AG04450 (cell line): ENCODE measurements around the gene ADCY5. TPM values are rescaled to one million over a fixed set of nuclear protein-coding genes. Genes with fewer than 3 reads are reported as not detected.

Source experiments
- CTCF ChIA-PET: fragments of 300-600, 350-600 bp; formaldehyde crosslinking; extraction: SDS; loops from one replicate; lab custom pipeline; 2022; ENCODE audit warnings: antibody characterized with exemption, inconsistent platforms; lab: Charles Lee
- POLR2A ChIA-PET: fragments of 350-600 bp; formaldehyde crosslinking; extraction: SDS; loops from one replicate; lab custom pipeline; 2021; ENCODE audit warnings: antibody characterized with exemption, inconsistent platforms; lab: Yijun Ruan, JAX
- DNase-seq: peaks from one replicate; pipeline ENCODE4 v3.0.0-alpha.2; 2011; ENCODE audit warnings: low read depth, low spot score
- H3K27ac ChIP-seq: one replicate; pipeline ENCODE4 v1.5.1; 2012; ENCODE audit warnings: low read depth, low read length, control low read depth
- H3K27me3 ChIP-seq: one replicate; pipeline ENCODE4 v1.6.0; 2012; ENCODE audit warnings: low read length; ENCODE audit not compliant: control insufficient read depth, insufficient read depth
- H3K4me3 ChIP-seq: 2 replicates; pipeline ENCODE4 v1.5.1; 2011; ENCODE audit warnings: mild to moderate bottlenecking, low read depth, low read length, control low read depth
- H3K9me3 ChIP-seq: 2 replicates; pipeline ENCODE4 v1.5.1; 2012; ENCODE audit warnings: low read length; ENCODE audit not compliant: control insufficient read depth, insufficient read depth
- polyA plus RNA-seq: library from polyadenylated mRNA; depleted of rRNA; stranded (reverse); fragments of >200 nt; gene quantifications from 2 replicates; pipeline ENCODE4 v1.2.3, GENCODE V29; 2011
- TF ChIP-seq, protein P1 (sequence below): IDR thresholded peaks from 2 replicates; pipeline ENCODE4 v1.5.1; 2011; ENCODE audit warnings: low read depth, low read length, control low read depth, inconsistent platforms

The ADCY5 gene
- polyA plus RNA-seq, 1 experiment = 0.20 TPM

DNA sequence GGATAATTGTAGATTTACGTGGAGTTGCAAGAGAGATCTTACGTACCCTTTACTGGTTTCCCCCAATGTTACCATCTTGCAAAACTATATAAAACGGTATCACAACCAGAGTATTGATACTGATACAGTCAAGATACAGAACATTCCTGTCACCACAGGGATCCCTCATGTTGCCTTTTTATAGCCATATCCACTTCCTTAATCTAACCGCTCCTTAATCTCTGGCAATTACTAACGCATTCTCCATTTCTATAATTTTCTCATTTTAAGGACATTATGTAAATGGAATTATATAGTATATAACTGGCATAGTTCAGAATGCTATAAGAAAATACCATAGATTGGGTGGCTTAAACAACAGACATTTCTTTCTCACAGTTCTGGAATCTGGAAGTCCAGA lies 186.0 kb downstream of the ADCY5 start:
- H3K4me3 ChIP-seq = no peak overlapping the region
- H3K27me3 ChIP-seq = no peaks in the 10 kb centered on the region
- CTCF ChIA-PET = interaction anchor here (2.1 kb wide), 1 partner anchor 321 kb away, joined by 7 read pairs; no protein-coding TSS in a partner anchor
- DNase-seq = no peak
- H3K27ac ChIP-seq = no peak overlapping the region
- POLR2A ChIA-PET = no interaction called here
- no peaks in the 10 kb centered on the region for H3K9me3 ChIP-seq
- TF ChIP-seq, protein P1, sequence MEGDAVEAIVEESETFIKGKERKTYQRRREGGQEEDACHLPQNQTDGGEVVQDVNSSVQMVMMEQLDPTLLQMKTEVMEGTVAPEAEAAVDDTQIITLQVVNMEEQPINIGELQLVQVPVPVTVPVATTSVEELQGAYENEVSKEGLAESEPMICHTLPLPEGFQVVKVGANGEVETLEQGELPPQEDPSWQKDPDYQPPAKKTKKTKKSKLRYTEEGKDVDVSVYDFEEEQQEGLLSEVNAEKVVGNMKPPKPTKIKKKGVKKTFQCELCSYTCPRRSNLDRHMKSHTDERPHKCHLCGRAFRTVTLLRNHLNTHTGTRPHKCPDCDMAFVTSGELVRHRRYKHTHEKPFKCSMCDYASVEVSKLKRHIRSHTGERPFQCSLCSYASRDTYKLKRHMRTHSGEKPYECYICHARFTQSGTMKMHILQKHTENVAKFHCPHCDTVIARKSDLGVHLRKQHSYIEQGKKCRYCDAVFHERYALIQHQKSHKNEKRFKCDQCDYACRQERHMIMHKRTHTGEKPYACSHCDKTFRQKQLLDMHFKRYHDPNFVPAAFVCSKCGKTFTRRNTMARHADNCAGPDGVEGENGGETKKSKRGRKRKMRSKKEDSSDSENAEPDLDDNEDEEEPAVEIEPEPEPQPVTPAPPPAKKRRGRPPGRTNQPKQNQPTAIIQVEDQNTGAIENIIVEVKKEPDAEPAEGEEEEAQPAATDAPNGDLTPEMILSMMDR = no peak

- TF ChIP-seq, protein P1 = no peak
- ChIA-PET CTCF (interaction anchor here (2.1 kb wide), 1 partner anchor 320 kb away, joined by 7 read pairs; no protein-coding TSS in a partner anchor), POLR2A (no interaction called here)
- H3K27me3 ChIP-seq = no peaks in the 10 kb centered on the region
- no peaks in the 10 kb centered on the region for H3K9me3 ChIP-seq
- no peak overlapping the region for H3K4me3 ChIP-seq
- no peak overlapping the region for H3K27ac ChIP-seq
- no peak for DNase-seq
These were observed 186.7 kb downstream of the ADCY5 start for GRCh38 chr3:123262226-123262625.

DNA sequence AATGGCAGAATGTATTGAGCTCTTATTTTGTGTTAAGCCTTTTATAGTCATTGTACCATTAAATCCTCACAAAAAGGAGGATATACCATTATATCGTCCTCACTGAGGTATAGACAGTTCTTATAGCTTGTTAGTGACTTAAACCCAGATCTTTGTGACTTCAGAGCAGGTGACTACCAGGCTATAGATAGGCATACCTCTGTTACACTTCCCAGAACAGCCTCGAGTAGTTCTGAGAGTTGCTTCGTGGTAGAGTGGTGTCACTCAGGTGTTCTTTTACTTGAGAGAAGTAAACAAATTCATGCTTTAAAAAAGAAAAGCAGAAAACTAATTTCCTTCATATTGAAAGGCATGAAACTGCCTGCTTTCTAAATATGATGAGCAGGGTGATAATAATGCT lies 187.2 kb downstream of the ADCY5 start:
- DNase-seq = no peak
- TF ChIP-seq, protein P1 = no peak
- H3K9me3 ChIP-seq = no peaks in the 10 kb centered on the region
- POLR2A ChIA-PET = no interaction called here
- H3K4me3 ChIP-seq = no peak overlapping the region
- no peak overlapping the region for H3K27ac ChIP-seq
- CTCF ChIA-PET = interaction anchor here (2.1 kb wide), 1 partner anchor 320 kb away, joined by 7 read pairs; no protein-coding TSS in a partner anchor
- H3K27me3 ChIP-seq = no peaks in the 10 kb centered on the region

DNA sequence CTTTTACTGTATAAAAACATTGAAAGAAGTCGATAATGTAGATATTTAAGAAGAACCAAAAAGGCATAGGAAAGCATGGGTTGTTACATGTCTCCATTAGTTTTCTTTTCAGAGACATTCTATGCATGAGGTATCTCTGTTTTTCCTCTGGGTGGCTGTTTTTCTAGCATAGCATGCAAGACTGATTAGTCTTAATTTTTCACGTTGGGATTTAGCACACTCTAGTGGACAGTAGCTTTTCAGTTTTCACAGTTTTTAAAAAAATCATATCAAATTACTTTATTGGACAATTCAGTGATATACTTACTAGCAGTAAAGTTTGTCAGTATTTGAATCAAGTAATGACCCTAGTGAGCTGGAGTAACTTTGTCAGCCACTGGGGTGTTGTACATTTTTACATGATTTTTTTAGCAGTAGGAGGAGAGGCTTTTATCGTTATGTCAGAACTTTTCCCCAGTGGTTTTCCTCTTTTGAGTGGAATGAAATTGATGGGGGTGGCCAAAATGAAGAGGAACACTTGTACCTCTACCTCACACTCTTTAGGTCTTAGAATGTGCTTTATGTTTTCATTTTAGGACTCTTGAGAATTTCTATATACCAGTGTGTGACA lies 190.0 kb downstream of the ADCY5 start:
- DNase-seq = peak; percentile 15
- CTCF ChIA-PET = interaction anchor here (0.8 to 1.6 kb wide), 4 partner anchors 11 to 231 kb away, joined by 3 to 5 read pairs (median 3); partner anchors contain the start of gene SEMA5B
- no peak overlapping the region for H3K4me3 ChIP-seq
- H3K27me3 ChIP-seq = no peaks in the 10 kb centered on the region
- H3K9me3 ChIP-seq = no peaks in the 10 kb centered on the region
- POLR2A ChIA-PET = no interaction called here
- no peak overlapping the region for H3K27ac ChIP-seq
- TF ChIP-seq, protein P1 = peak; percentile 64

GRCh38 chr3:123258359-123258758 lies 190.5 kb downstream of the ADCY5 start:
- Histone ChIP-seq H3K9me3 (no peaks in the 10 kb centered on the region), H3K4me3 (no peak overlapping the region), H3K27ac (no peak overlapping the region), H3K27me3 (no peaks in the 10 kb centered on the region)
- DNase-seq = no peak
- TF ChIP-seq, protein P1 = no peak
- ChIA-PET POLR2A (no interaction called here), CTCF (interaction anchor here (0.8 to 1.6 kb wide), 4 partner anchors 12 to 230 kb away, joined by 3 to 5 read pairs (median 3); partner anchors contain the start of gene SEMA5B)
